Cortex of kidney (tissue), 1 donor: ENCODE data around the gene PPFIA2.
"Not testable (repeated sequence)": the region's sequence is repeated elsewhere in the genome, so short reads cannot be mapped to it uniquely, and the experiment has no call there.

Source experiments
- DNase-seq: peaks from one replicate; lab custom pipeline; 2025; lab: John Stamatoyannopoulos, UW

Gene PPFIA2

GRCh38 chr12:81261508-81262207 lies 497.5 kb downstream of the PPFIA2 start:
- DNase-seq, result no peak

- DNase-seq, result no peak
These were observed 499.8 kb downstream of the PPFIA2 start for GRCh38 chr12:81259360-81259759.

GRCh38 chr12:81257947-81258551 lies 501.1 kb downstream of the PPFIA2 start:
- no peak for DNase-seq

GRCh38 chr12:81255947-81256346 lies 503.2 kb downstream of the PPFIA2 start:
- no peak for DNase-seq

- no peak for DNase-seq
These were observed 503.7 kb downstream of the PPFIA2 start for GRCh38 chr12:81255456-81255855.

GRCh38 chr12:81253360-81253759 lies 505.8 kb downstream of the PPFIA2 start:
- no peak for DNase-seq

GRCh38 chr12:81252228-81252627 lies 506.9 kb downstream of the PPFIA2 start:
- no peak for DNase-seq

GRCh38 chr12:81249976-81250375 lies 509.2 kb downstream of the PPFIA2 start:
- DNase-seq, result no peak

- no peak for DNase-seq
These were observed 513.1 kb downstream of the PPFIA2 start for GRCh38 chr12:81245907-81246570.

GRCh38 chr12:81245458-81245857 lies 513.7 kb downstream of the PPFIA2 start:
- DNase-seq, result no peak

GRCh38 chr12:81231574-81232368 lies 527.4 kb downstream of the PPFIA2 start:
- DNase-seq, result no peak

GRCh38 chr12:81229759-81230158 lies 529.4 kb downstream of the PPFIA2 start:
- DNase-seq, result no peak

- DNase-seq, result no peak
These were observed 534.5 kb downstream of the PPFIA2 start for GRCh38 chr12:81224626-81225025.

GRCh38 chr12:81222846-81223592 lies 536.1 kb downstream of the PPFIA2 start:
- no peak for DNase-seq

- no peak for DNase-seq
These were observed 537.5 kb downstream of the PPFIA2 start for GRCh38 chr12:81221681-81222080.

- DNase-seq, result no peak
These were observed 542.4 kb downstream of the PPFIA2 start for GRCh38 chr12:81216739-81217138.

- DNase-seq, result no peak
These were observed 546.0 kb downstream of the PPFIA2 start for GRCh38 chr12:81212996-81213696.

- DNase-seq, result no peak
These were observed 547.8 kb downstream of the PPFIA2 start for GRCh38 chr12:81211306-81211705.

GRCh38 chr12:81209772-81210225 lies 549.4 kb downstream of the PPFIA2 start:
- DNase-seq, result not testable (repeated sequence)

- DNase-seq, result no peak
These were observed 550.1 kb downstream of the PPFIA2 start for GRCh38 chr12:81209012-81209411.
